ENCODE results near the gene ELF5. TPM values are rescaled to one million over a fixed set of nuclear protein-coding genes. Genes with fewer than 3 reads are reported as not detected.

The ELF5 gene
- total RNA-seq, 4 donors from 2014 or later = not detected

DNA sequence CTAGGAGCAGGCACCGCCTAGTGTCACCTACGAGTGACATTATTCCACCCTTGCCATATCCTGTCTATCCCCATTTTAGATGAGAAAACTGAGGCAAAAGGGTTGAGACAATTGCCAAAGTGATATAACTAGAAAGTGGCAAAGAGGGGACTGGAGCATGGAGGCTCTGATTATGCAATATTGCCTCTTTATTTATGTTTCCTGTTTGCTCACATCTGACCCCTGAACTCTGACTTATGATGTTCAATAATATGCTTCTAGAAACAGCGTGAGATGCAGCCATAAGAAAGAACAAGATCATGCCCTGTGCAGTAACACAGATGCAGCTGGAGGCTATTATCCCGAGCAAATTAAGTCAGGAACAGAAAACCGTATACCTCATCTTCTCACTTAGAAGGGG is 7.7 kb downstream of the ELF5 start:
- TF ChIP-seq POLR2A (IDR thresholded peaks at IDR 0.05) = no peak
- TF ChIP-seq POLR2AphosphoS5 (IDR thresholded peaks at IDR 0.05) = no peak
- TF ChIP-seq, protein P1, sequence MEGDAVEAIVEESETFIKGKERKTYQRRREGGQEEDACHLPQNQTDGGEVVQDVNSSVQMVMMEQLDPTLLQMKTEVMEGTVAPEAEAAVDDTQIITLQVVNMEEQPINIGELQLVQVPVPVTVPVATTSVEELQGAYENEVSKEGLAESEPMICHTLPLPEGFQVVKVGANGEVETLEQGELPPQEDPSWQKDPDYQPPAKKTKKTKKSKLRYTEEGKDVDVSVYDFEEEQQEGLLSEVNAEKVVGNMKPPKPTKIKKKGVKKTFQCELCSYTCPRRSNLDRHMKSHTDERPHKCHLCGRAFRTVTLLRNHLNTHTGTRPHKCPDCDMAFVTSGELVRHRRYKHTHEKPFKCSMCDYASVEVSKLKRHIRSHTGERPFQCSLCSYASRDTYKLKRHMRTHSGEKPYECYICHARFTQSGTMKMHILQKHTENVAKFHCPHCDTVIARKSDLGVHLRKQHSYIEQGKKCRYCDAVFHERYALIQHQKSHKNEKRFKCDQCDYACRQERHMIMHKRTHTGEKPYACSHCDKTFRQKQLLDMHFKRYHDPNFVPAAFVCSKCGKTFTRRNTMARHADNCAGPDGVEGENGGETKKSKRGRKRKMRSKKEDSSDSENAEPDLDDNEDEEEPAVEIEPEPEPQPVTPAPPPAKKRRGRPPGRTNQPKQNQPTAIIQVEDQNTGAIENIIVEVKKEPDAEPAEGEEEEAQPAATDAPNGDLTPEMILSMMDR (IDR thresholded peaks at IDR 0.05) = no peak
- TF ChIP-seq EP300 (IDR thresholded peaks at IDR 0.05; ENCODE audit: low read depth) = no peak
- no peaks in the 10 kb centered on the region for H3K27me3 ChIP-seq
- in situ Hi-C loops (cut with MboI; ENCODE audit: low pct_ligation_motif_present in 1 of 4, low pct_unique_long_range_greater_than_20kb in 1 of 4, low sequenced_read_pairs in 3 of 4) = no loop called here
- 44 to 78% methylated on average over 2 to 5 of the region's 5 CpGs for WGBS, 2 donors (ENCODE audit: low coverage in 1 of 2)
- H3K27ac ChIP-seq = no peak overlapping the region
- H3K4me3 ChIP-seq = no peak overlapping the region
- no peaks in the 10 kb centered on the region for H3K4me1 ChIP-seq
- intact Hi-C loops (cut with DNase I; ENCODE audit: low total_unique reads) = no loop called here
- no peaks in the 10 kb centered on the region for H3K36me3 ChIP-seq
- H3K9me3 ChIP-seq = no peaks in the 10 kb centered on the region
- DNase-seq = no peak

DNA sequence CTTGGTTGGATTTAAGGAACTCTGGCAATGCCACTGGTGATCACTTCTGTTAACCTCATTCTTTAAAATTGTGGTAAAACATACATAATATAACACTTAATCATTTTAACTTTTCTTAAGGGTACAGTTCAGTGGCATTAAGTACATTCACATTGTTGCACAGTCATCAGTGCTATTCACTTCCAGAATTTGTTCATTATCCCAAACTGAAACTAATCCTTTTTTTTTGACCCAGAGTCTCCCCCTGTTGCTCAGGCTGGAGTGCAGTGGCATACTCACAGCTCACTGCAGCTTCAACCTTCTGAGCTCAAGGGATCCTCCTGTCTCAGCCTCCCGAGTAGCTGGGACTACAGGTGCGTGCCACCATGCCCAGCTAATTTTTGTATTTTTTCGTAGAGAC is 10.6 kb downstream of the ELF5 start:
- TF ChIP-seq POLR2AphosphoS5 (IDR thresholded peaks at IDR 0.05) = no peak
- TF ChIP-seq, protein P1 (IDR thresholded peaks at IDR 0.05) = no peak
- TF ChIP-seq EP300 (IDR thresholded peaks at IDR 0.05; ENCODE audit: low read depth) = no peak
- no peak for TF ChIP-seq POLR2A (IDR thresholded peaks at IDR 0.05)
- Histone ChIP-seq H3K9me3 (no peaks in the 10 kb centered on the region), H3K27me3 (no peaks in the 10 kb centered on the region), H3K27ac (no peak overlapping the region), H3K36me3 (no peaks in the 10 kb centered on the region), H3K4me1 (no peaks in the 10 kb centered on the region), H3K4me3 (no peak overlapping the region)
- intact Hi-C loops (cut with DNase I; ENCODE audit: low total_unique reads) = no loop called here
- WGBS, 2 donors (ENCODE audit: low coverage in 1 of 2) = 90 to 100% methylated on average over 2 to 3 of the region's 3 CpGs
- no peak for DNase-seq
- in situ Hi-C loops (cut with MboI; ENCODE audit: low pct_ligation_motif_present in 1 of 4, low pct_unique_long_range_greater_than_20kb in 1 of 4, low sequenced_read_pairs in 3 of 4) = no loop called here

DNA sequence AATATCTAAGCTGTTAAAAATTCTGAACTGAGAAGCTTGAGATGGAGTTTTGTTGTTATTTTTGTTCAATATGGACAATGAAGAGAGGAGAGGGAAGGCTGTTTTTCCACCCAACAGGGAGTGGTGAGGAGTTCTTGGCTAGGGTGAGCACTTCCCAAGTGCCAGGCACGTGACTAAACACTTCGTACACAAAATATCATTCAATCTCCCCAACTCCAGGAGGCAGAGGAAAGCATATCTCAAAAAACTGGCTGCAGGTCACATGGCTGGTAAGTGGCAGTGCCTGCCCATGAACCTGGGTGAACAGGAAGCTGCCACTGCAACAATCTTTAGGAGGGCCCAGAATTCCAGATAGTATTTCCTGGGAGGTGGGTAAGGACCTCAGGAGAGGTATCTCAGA is 11.6 kb downstream of the ELF5 start:
- TF ChIP-seq, protein P1 (IDR thresholded peaks at IDR 0.05) = no peak
- TF ChIP-seq POLR2AphosphoS5 (IDR thresholded peaks at IDR 0.05) = no peak
- no peak for TF ChIP-seq POLR2A (IDR thresholded peaks at IDR 0.05)
- no peak for TF ChIP-seq EP300 (IDR thresholded peaks at IDR 0.05; ENCODE audit: low read depth)
- DNase-seq = no peak
- H3K4me1 ChIP-seq = no peaks in the 10 kb centered on the region
- H3K36me3 ChIP-seq = no peaks in the 10 kb centered on the region
- H3K4me3 ChIP-seq = no peak overlapping the region
- intact Hi-C loops (cut with DNase I; ENCODE audit: low total_unique reads) (no loop called here), in situ Hi-C loops (cut with MboI; ENCODE audit: low pct_ligation_motif_present in 1 of 4, low pct_unique_long_range_greater_than_20kb in 1 of 4, low sequenced_read_pairs in 3 of 4) (no loop called here)
- no peaks in the 10 kb centered on the region for H3K27me3 ChIP-seq
- WGBS, 2 donors (ENCODE audit: low coverage in 1 of 2) = 38% methylated on average over 2 of the region's 2 CpGs; no CpG with 5 or more reads in 1 of the 2 donors
- H3K27ac ChIP-seq = no peak overlapping the region
- H3K9me3 ChIP-seq = no peaks in the 10 kb centered on the region

DNA sequence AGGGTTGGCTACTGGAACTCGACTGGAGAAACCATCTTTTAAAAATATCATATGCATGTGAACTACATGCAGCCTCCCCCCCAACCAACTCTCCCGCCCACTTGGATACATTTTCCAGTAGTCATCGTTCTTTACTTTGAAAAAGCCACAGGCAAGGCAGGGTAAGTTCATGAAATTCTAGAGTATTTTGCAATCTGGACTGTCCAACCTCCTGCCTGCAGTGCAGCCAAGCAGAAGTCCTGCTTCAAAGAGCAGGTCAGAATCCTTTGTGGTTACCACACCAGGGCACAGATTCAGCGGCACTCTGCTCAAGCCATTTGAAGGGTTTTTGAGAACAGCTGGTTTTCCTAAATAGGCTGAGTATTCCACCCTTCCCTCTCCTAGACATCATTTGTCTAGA is 12.1 kb downstream of the ELF5 start:
- Histone ChIP-seq H3K4me1 (no peaks in the 10 kb centered on the region), H3K27ac (no peak overlapping the region), H3K36me3 (no peaks in the 10 kb centered on the region), H3K4me3 (no peak overlapping the region), H3K9me3 (no peaks in the 10 kb centered on the region), H3K27me3 (no peaks in the 10 kb centered on the region)
- in situ Hi-C loops (cut with MboI; ENCODE audit: low pct_ligation_motif_present in 1 of 4, low pct_unique_long_range_greater_than_20kb in 1 of 4, low sequenced_read_pairs in 3 of 4) = no loop called here
- DNase-seq = no peak
- intact Hi-C loops (cut with DNase I; ENCODE audit: low total_unique reads) = no loop called here
- 58 to 63% methylated on average over 1 to 4 of the region's 4 CpGs for WGBS, 2 donors (ENCODE audit: low coverage in 1 of 2)
- TF ChIP-seq POLR2A (IDR thresholded peaks at IDR 0.05) = no peak
- TF ChIP-seq EP300 (IDR thresholded peaks at IDR 0.05; ENCODE audit: low read depth) = no peak

All from transverse colon (tissue), 4 donors.